Measurements from ENCODE around the gene COL1A2. TPM values are rescaled to one million over a fixed set of nuclear protein-coding genes. Genes with fewer than 3 reads are reported as not detected.

The COL1A2 gene
- total RNA-seq, 1 experiment from 2014 or later, result 144 TPM

- Histone ChIP-seq H3K27me3 (replicated peaks; ENCODE audit: insufficient read depth, low read depth, low read length, poor library complexity) (no peaks in the 10 kb centered on the region), H3K4me3 (ENCODE audit: low read depth, low read length, poor library complexity, severe bottlenecking) (no peak overlapping the region), H3K36me3 (ENCODE audit: insufficient read depth, low read length, poor library complexity, severe bottlenecking) (no peaks in the 10 kb centered on the region), H3K4me1 (ENCODE audit: insufficient read depth, low read length, poor library complexity, severe bottlenecking) (peaks cover 18% of the 10 kb centered on the region), H3K9me3 (ENCODE audit: low read depth, low read length, poor library complexity, severe bottlenecking) (no peaks in the 10 kb centered on the region), H3K27ac (ENCODE audit: low read depth, low read length, poor library complexity, severe bottlenecking) (no peak overlapping the region)
- ChIA-PET CTCF (interaction anchor here (0.6 kb wide), 1 partner anchor 862 kb away, joined by 6 read pairs; no protein-coding TSS in a partner anchor), POLR2A (ENCODE audit: low non-redundant PET) (no interaction called here)
- peak; percentile 36 for DNase-seq (ENCODE audit: low spot score)
- intact Hi-C loops (cut with micrococcal nuclease; ENCODE audit: unreplicated experiment), result loop anchor here (5.0 to 10.0 kb wide), 2 partner anchors 460 to 802 kb away; partner anchors contain the start of gene PPP1R9A
- no peak for TF ChIP-seq CTCF (conservative IDR thresholded peaks at IDR 0.05; ENCODE audit: low read depth, low read length)
- no peak for TF ChIP-seq EZH2 (IDR thresholded peaks at IDR 0.05; ENCODE audit: borderline replicate concordance, low read depth, low read length, poor library complexity, severe bottlenecking)
- no TSS peak for BruUV-seq (replicated peaks)
Measured at GRCh38 chr7:94444813-94445212, 50.1 kb downstream of the COL1A2 start.

GRCh38 chr7:94445696-94446194 is 51.0 kb downstream of the COL1A2 start:
- Histone ChIP-seq H3K9me3 (ENCODE audit: low read depth, low read length, poor library complexity, severe bottlenecking) (no peaks in the 10 kb centered on the region), H3K36me3 (ENCODE audit: insufficient read depth, low read length, poor library complexity, severe bottlenecking) (no peaks in the 10 kb centered on the region), H3K27ac (ENCODE audit: low read depth, low read length, poor library complexity, severe bottlenecking) (no peak overlapping the region), H3K4me1 (ENCODE audit: insufficient read depth, low read length, poor library complexity, severe bottlenecking) (peaks cover 18% of the 10 kb centered on the region), H3K4me3 (ENCODE audit: low read depth, low read length, poor library complexity, severe bottlenecking) (no peak overlapping the region), H3K27me3 (replicated peaks; ENCODE audit: insufficient read depth, low read depth, low read length, poor library complexity) (no peaks in the 10 kb centered on the region)
- no peak for TF ChIP-seq CTCF (conservative IDR thresholded peaks at IDR 0.05; ENCODE audit: low read depth, low read length)
- TF ChIP-seq EZH2 (IDR thresholded peaks at IDR 0.05; ENCODE audit: borderline replicate concordance, low read depth, low read length, poor library complexity, severe bottlenecking), result no peak
- intact Hi-C loops (cut with micrococcal nuclease; ENCODE audit: unreplicated experiment), result loop anchor here (5.0 to 10.0 kb wide), 2 partner anchors 459 to 802 kb away; partner anchors contain the start of gene PPP1R9A
- ChIA-PET POLR2A (ENCODE audit: low non-redundant PET) (interaction anchor here (0.6 kb wide), 1 partner anchor 509 kb away, joined by 4 read pairs; no protein-coding TSS in a partner anchor), CTCF (interaction anchor here (0.6 to 1.1 kb wide), 2 partner anchors 9 to 861 kb away, joined by 4 to 6 read pairs; no protein-coding TSS in a partner anchor)
- no TSS peak for BruUV-seq (replicated peaks)
- DNase-seq (ENCODE audit: low spot score), result no peak

GRCh38 chr7:94446308-94446707 is 51.6 kb downstream of the COL1A2 start:
- no peak for DNase-seq (ENCODE audit: low spot score)
- Histone ChIP-seq H3K27ac (ENCODE audit: low read depth, low read length, poor library complexity, severe bottlenecking) (no peak overlapping the region), H3K4me1 (ENCODE audit: insufficient read depth, low read length, poor library complexity, severe bottlenecking) (peaks cover 18% of the 10 kb centered on the region), H3K36me3 (ENCODE audit: insufficient read depth, low read length, poor library complexity, severe bottlenecking) (no peaks in the 10 kb centered on the region), H3K9me3 (ENCODE audit: low read depth, low read length, poor library complexity, severe bottlenecking) (no peaks in the 10 kb centered on the region), H3K4me3 (ENCODE audit: low read depth, low read length, poor library complexity, severe bottlenecking) (no peak overlapping the region), H3K27me3 (replicated peaks; ENCODE audit: insufficient read depth, low read depth, low read length, poor library complexity) (no peaks in the 10 kb centered on the region)
- CTCF ChIA-PET, result interaction anchor here (1.1 kb wide), 1 partner anchor 10 kb away, joined by 4 read pairs; no protein-coding TSS in a partner anchor
- TF ChIP-seq EZH2 (IDR thresholded peaks at IDR 0.05; ENCODE audit: borderline replicate concordance, low read depth, low read length, poor library complexity, severe bottlenecking) (no peak), CTCF (conservative IDR thresholded peaks at IDR 0.05; ENCODE audit: low read depth, low read length) (no peak)
- intact Hi-C loops (cut with micrococcal nuclease; ENCODE audit: unreplicated experiment), result loop anchor here (5.0 to 10.0 kb wide), 2 partner anchors 458 to 801 kb away; partner anchors contain the start of gene PPP1R9A
- POLR2A ChIA-PET (ENCODE audit: low non-redundant PET), result interaction anchor here (0.6 kb wide), 1 partner anchor 508 kb away, joined by 4 read pairs; no protein-coding TSS in a partner anchor
- BruUV-seq (replicated peaks), result no TSS peak
